Natural killer cell treated with Interleukin-12 subunit alpha and Interleukin-12 subunit beta and Interleukin-15 and Interleukin-18, amount 100 ng/mL, for 72 hours (primary cell): ENCODE measurements around the gene HMCN2. TPM values are rescaled to one million over a fixed set of nuclear protein-coding genes. Genes with fewer than 3 reads are reported as not detected.

ENCODE experiments used
- ATAC-seq, 2 donors: fragments of 150-1000 bp; cut with Tn5 transposase in 1 of 2; sonication (Bioruptor Pico), chemical (Tn5 transposase) in 1 of 2; 2 replicates each; pipeline ENCODE4 v1.10.0; 2021
- DNase-seq: peaks from one replicate; pipeline ENCODE4 v3.0.0; 2022; ENCODE audit warnings: low spot score
- H3K27ac Mint-ChIP-seq, 2 donors: 1 replicate in 1 of 2; 2 replicates in 1 of 2; pipeline ENCODE4 v1.8.0; 2022; ENCODE audit warnings: mixed read lengths in 2 of 2, mild to moderate bottlenecking in 1 of 2, moderate library complexity in 1 of 2
- H3K27me3 Mint-ChIP-seq, 2 donors: 1 replicate in 1 of 2; 2 replicates in 1 of 2; pipeline ENCODE4 v1.8.0; 2022; ENCODE audit warnings: mixed read lengths in 2 of 2
- H3K36me3 Mint-ChIP-seq: one replicate; pipeline ENCODE4 v1.8.0; 2022; ENCODE audit warnings: mixed read lengths
- H3K4me1 Mint-ChIP-seq, 2 donors: 1 replicate in 1 of 2; 2 replicates in 1 of 2; pipeline ENCODE4 v1.8.0; 2022; ENCODE audit warnings: low read depth in 2 of 2, mixed read lengths in 2 of 2, mild to moderate bottlenecking in 1 of 2
- H3K4me3 Mint-ChIP-seq: one replicate; pipeline ENCODE4 v1.8.0; 2022; ENCODE audit warnings: mixed read lengths
- H3K9me3 Mint-ChIP-seq: 2 replicates; pipeline ENCODE4 v1.8.0; 2022; ENCODE audit warnings: mixed read lengths
- total RNA-seq, 2 donors: library from RNA; stranded (reverse); gene quantifications; one replicate each; pipeline ENCODE4 v1.2.3, GENCODE V29; 2022

The HMCN2 gene
- total RNA-seq, 2 donors from 2014 or later = not detected

DNA sequence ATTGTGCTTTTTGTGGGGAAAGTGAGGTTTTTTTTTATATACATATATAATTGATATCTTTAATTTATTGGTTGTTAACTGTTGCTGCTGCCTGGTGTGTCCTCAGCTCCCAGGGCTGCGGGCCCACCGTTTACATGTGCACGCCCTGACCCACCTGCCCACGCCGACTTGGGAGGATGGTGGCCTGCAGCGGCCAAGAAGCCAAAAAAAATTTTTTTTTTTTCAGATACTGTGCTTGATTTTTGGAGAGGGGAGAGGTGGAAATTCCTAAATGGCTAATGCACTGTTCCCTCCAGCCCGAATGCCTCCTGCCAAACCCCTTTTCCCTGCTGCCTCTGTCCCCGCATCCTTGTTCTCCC, 32.0 kb upstream of the HMCN2 start:
- ATAC-seq = no peak
- H3K4me3 Mint-ChIP-seq = no peak overlapping the region
- H3K27ac Mint-ChIP-seq = no peak overlapping the region
- H3K36me3 Mint-ChIP-seq = no peaks in the 10 kb centered on the region
- DNase-seq = no peak
- H3K4me1 Mint-ChIP-seq = peaks cover 5 to 8% of the 10 kb centered on the region in 2 donors
- no peaks in the 10 kb centered on the region for H3K27me3 Mint-ChIP-seq
- no peaks in the 10 kb centered on the region for H3K9me3 Mint-ChIP-seq

GRCh38 chr9:130234340-130235260, 31.0 kb upstream of the HMCN2 start:
- Mint-ChIP-seq H3K9me3 (no peaks in the 10 kb centered on the region), H3K36me3 (no peaks in the 10 kb centered on the region), H3K27ac (no peak overlapping the region), H3K4me3 (no peak overlapping the region), H3K4me1 (peaks cover 8 to 12% of the 10 kb centered on the region in 2 donors), H3K27me3 (no peaks in the 10 kb centered on the region)
- DNase-seq (no peak), ATAC-seq (peak; percentile 32 to 50)

DNA sequence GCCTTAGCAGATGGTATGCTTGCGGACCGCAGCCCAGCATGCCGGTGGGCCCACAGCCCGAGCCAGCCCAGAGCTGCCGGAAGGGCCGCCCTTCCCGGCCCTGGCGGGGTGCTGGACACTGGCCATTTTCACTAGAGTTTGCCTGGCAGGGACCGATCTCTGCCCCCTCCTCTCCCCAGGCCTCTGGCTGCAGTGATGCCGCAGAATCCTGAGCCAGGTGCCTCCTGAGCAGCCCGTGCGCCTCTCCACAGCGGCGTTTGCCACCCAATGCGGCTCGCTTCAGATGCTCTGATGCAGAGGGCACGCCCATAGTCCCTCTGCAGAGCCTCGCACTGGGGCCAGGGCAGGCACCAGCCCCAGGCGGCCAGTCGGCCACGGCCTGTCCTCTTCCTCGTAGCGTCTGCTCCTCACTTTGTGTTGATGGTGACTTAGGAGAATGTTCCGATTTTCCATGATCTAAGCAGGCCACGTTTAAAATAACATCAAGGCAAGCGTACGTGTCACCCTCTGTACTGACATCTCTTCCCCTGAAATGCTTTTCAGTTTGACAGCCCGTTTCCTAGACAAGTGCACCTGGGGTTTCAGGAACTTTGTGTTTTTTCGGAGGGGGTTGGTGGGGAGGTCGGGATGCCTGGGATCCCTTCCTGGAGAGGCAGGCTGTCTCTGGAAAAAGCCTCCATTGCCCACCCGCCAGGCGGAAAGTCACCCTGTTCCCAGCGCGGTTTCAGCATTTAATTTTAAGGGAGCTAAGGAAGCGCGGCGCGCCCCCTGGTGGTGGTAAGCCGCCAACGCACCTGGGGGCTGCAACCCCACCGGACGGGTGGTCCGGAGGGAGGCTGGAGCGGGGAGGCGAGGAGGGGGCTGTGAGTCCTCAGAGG, 29.8 kb upstream of the HMCN2 start:
- DNase-seq (peak; percentile 74), ATAC-seq (peak in 1 of 2 donors; percentile 51)
- Mint-ChIP-seq H3K4me3 (no peak overlapping the region), H3K27me3 (no peaks in the 10 kb centered on the region), H3K9me3 (no peaks in the 10 kb centered on the region), H3K4me1 (peaks cover 20 to 24% of the 10 kb centered on the region in 2 donors), H3K27ac (no peak overlapping the region), H3K36me3 (no peaks in the 10 kb centered on the region)

- Mint-ChIP-seq H3K27me3 (no peaks in the 10 kb centered on the region), H3K4me1 (peaks cover 23 to 27% of the 10 kb centered on the region in 2 donors), H3K9me3 (no peaks in the 10 kb centered on the region), H3K4me3 (no peak overlapping the region), H3K36me3 (no peaks in the 10 kb centered on the region), H3K27ac (no peak overlapping the region)
- ATAC-seq = no peak
- DNase-seq = no peak
Observed at GRCh38 chr9:130236436-130236985, 29.0 kb upstream of the HMCN2 start.

DNA sequence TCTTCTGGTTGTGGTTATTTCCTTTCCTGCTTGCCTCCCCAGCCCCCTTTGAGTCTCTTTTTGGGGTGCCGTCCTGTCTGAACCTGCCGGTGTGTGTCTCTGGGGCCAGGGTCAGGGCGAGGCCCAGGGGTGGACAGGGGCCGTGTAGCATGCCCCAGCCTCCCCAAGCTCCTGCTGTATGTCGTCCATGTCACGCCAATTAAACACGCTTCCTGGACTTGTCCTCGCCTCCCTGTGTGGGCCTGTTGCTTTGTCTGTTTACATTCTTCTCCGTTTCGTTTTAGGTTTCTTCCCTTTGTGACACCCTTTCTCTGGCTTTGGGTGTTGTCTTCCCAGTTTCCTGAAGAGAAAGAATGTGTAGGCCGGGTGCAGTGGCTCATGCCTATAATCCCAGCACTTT, 28.5 kb upstream of the HMCN2 start:
- Mint-ChIP-seq H3K27me3 (no peaks in the 10 kb centered on the region), H3K9me3 (no peaks in the 10 kb centered on the region), H3K4me1 (peaks cover 23 to 26% of the 10 kb centered on the region in 2 donors), H3K4me3 (peak overlapping the region; percentile 6), H3K27ac (no peak overlapping the region), H3K36me3 (no peaks in the 10 kb centered on the region)
- no peak for ATAC-seq
- no peak for DNase-seq

GRCh38 chr9:130237763-130238524, 27.6 kb upstream of the HMCN2 start:
- peaks cover 0 to 3% of the 10 kb centered on the region in 2 donors for H3K27me3 Mint-ChIP-seq
- no peak for DNase-seq
- H3K4me1 Mint-ChIP-seq = peaks cover 27 to 28% of the 10 kb centered on the region in 2 donors
- no peaks in the 10 kb centered on the region for H3K9me3 Mint-ChIP-seq
- H3K27ac Mint-ChIP-seq = no peak overlapping the region
- no peak overlapping the region for H3K4me3 Mint-ChIP-seq
- H3K36me3 Mint-ChIP-seq = no peaks in the 10 kb centered on the region
- ATAC-seq = no peak

GRCh38 chr9:130239363-130239695, 26.2 kb upstream of the HMCN2 start:
- Mint-ChIP-seq H3K27ac (no peak overlapping the region), H3K4me1 (peaks cover 32 to 33% of the 10 kb centered on the region in 2 donors)
- peak in 1 of 2 donors; percentile 2 for ATAC-seq

DNA sequence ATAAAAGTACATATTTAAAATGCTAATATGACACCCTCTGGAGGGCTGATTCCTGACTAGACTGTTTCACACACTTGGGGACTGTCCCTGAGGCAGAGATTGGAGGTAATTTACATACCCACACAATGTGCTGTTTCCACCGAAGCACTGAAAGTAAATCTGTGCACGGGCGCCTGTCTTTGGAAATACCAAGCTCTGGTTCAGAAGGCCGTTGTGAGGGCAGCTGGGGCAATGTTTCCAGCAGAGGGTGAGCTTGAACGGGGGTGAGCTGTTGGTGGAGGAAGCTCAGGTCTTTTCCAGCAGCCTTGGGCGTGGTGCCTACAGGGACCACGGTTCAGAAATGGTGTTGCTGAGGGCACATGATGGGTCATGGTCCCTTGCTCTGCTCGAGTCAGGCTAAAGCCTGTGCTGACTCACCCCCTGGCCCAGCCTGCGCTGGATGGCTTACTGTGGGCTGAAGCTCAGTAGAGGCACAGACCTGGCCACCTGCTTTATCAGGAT, 25.8 kb upstream of the HMCN2 start:
- ATAC-seq (peak; percentile 83 to 85), DNase-seq (no peak)
- Mint-ChIP-seq H3K36me3 (no peaks in the 10 kb centered on the region), H3K27ac (no peak overlapping the region), H3K9me3 (no peaks in the 10 kb centered on the region), H3K4me1 (peaks cover 32 to 33% of the 10 kb centered on the region in 2 donors), H3K4me3 (no peak overlapping the region), H3K27me3 (peaks cover 0 to 3% of the 10 kb centered on the region in 2 donors)

More at GRCh38 chr9:130239363-130239695, 26.2 kb upstream of the HMCN2 start:
- Mint-ChIP-seq H3K9me3 (no peaks in the 10 kb centered on the region), H3K4me3 (no peak overlapping the region), H3K27me3 (peaks cover 0 to 3% of the 10 kb centered on the region in 2 donors), H3K36me3 (no peaks in the 10 kb centered on the region)
- no peak for DNase-seq

GRCh38 chr9:130240410-130241197, 25.0 kb upstream of the HMCN2 start:
- no peak overlapping the region for H3K4me3 Mint-ChIP-seq
- H3K9me3 Mint-ChIP-seq = no peaks in the 10 kb centered on the region
- DNase-seq (no peak), ATAC-seq (peak in 1 of 2 donors; percentile 69)
- no peaks in the 10 kb centered on the region for H3K36me3 Mint-ChIP-seq
- H3K4me1 Mint-ChIP-seq = peaks cover 32 to 33% of the 10 kb centered on the region in 2 donors
- peaks cover 0 to 3% of the 10 kb centered on the region in 2 donors for H3K27me3 Mint-ChIP-seq
- H3K27ac Mint-ChIP-seq = no peak overlapping the region

DNA sequence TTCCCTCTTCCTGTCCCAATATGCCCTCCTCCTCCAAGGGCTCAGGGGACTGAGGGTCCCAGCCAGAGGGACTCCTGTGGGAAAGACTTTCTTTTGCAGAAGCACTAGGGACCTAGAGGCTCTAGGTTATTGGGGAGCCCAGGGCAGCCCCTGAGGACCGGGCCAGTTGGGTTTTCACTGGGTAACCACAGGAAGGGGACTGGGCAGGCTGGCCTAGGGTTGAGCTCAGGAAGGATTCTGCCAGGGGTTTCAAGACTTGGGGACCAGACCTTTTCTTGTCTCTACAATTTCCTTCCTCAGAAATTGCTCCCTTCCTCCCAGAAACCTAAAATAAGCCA, 24.4 kb upstream of the HMCN2 start:
- no peak for ATAC-seq
- no peaks in the 10 kb centered on the region for H3K9me3 Mint-ChIP-seq
- no peak overlapping the region for H3K4me3 Mint-ChIP-seq
- H3K27me3 Mint-ChIP-seq = peaks cover 0 to 3% of the 10 kb centered on the region in 2 donors
- peaks cover 28% of the 10 kb centered on the region in 2 donors for H3K4me1 Mint-ChIP-seq
- no peaks in the 10 kb centered on the region for H3K36me3 Mint-ChIP-seq
- DNase-seq = no peak
- H3K27ac Mint-ChIP-seq = no peak overlapping the region

- H3K4me3 Mint-ChIP-seq = peak overlapping the region; percentile 26
- no peaks in the 10 kb centered on the region for H3K36me3 Mint-ChIP-seq
- no peaks in the 10 kb centered on the region for H3K9me3 Mint-ChIP-seq
- no peak for DNase-seq
- peaks cover 28% of the 10 kb centered on the region in 2 donors for H3K4me1 Mint-ChIP-seq
- ATAC-seq = no peak
- peak overlapping the region in 1 of 2 donors; percentile 56 for H3K27ac Mint-ChIP-seq
- H3K27me3 Mint-ChIP-seq = peaks cover 0 to 3% of the 10 kb centered on the region in 2 donors
Observed at GRCh38 chr9:130242270-130243014, 23.1 kb upstream of the HMCN2 start.
